Left renal cortex interstitium (tissue), 4 donors: Measurements from ENCODE around the gene POLL. TPM values are rescaled to one million over a fixed set of nuclear protein-coding genes. Genes with fewer than 3 reads are reported as not detected.
"Not testable (repeated sequence)": the region's sequence is repeated elsewhere in the genome, so short reads cannot be mapped to it uniquely, and the experiment has no call there.

Source experiments
- DNase-seq, 4 donors: peaks; one replicate each; pipeline ENCODE4 v3.0.0-alpha.2; 2013; ENCODE audit warnings: low read depth in 4 of 4, low spot score in 2 of 4, missing footprints in 1 of 4
- polyA plus RNA-seq, 4 donors: library from polyadenylated mRNA; unstranded; fragments of 120-200 nt; gene quantifications; one replicate each; pipeline ENCODE4 v1.2.1, GENCODE V29; 2013; ENCODE audit not compliant: insufficient read length in 4 of 4

Gene POLL
- polyA plus RNA-seq, 4 donors = 27.8 to 45.7 (median 34.9) TPM

- no peak for DNase-seq
Measured at GRCh38 chr10:101612086-101612485, 24.0 kb upstream of the POLL start.

- DNase-seq = no peak
Measured at GRCh38 chr10:101611096-101611905, 23.2 kb upstream of the POLL start.

GRCh38 chr10:101609481-101609880 is 21.4 kb upstream of the POLL start:
- no peak for DNase-seq

GRCh38 chr10:101607124-101607523 is 19.1 kb upstream of the POLL start:
- DNase-seq = no peak

GRCh38 chr10:101602761-101603398 is 14.8 kb upstream of the POLL start:
- peak in 3 of 4 donors; percentile 52 to 65 (median 62) for DNase-seq

- DNase-seq = no peak
Measured at GRCh38 chr10:101601541-101601940, 13.5 kb upstream of the POLL start.

- DNase-seq = no peak
Measured at GRCh38 chr10:101597091-101597900, 9.2 kb upstream of the POLL start.

GRCh38 chr10:101595591-101596433 is 7.8 kb upstream of the POLL start:
- DNase-seq = no peak

- DNase-seq = not testable (repeated sequence)
Measured at GRCh38 chr10:101593331-101593730, 5.3 kb upstream of the POLL start.

- no peak for DNase-seq
Measured at GRCh38 chr10:101588879-101589278, 822 bp upstream of the POLL start.

- no peak for DNase-seq
Measured at GRCh38 chr10:101585841-101586240, 2.2 kb downstream of the POLL start.

GRCh38 chr10:101580486-101581399 is 7.3 kb downstream of the POLL start:
- no peak for DNase-seq

GRCh38 chr10:101579516-101579870 is 8.6 kb downstream of the POLL start:
- no peak for DNase-seq

- DNase-seq = no peak
Measured at GRCh38 chr10:101578803-101579515, 9.1 kb downstream of the POLL start.

GRCh38 chr10:101578192-101578591 is 9.9 kb downstream of the POLL start:
- DNase-seq = no peak

GRCh38 chr10:101577121-101577871 is 10.8 kb downstream of the POLL start:
- no peak for DNase-seq

GRCh38 chr10:101576211-101576863 is 11.7 kb downstream of the POLL start:
- no peak for DNase-seq
